Stimulated activated CD4-positive, alpha-beta T cell treated with anti-CD3 and anti-CD28 coated beads, Interleukin-4, amount 100 ng/mL, for 48 hours (primary cell): ENCODE data around the gene SMIM44.
A peak's percentile ranks its signal among the peaks of the same experiment; 100 is the strongest.

ENCODE experiments used
- DNase-seq, 2 donors: peaks; one replicate each; pipeline ENCODE4 v3.0.0-alpha.2; 2020; ENCODE audit warnings: low read depth in 2 of 2

Gene SMIM44

GRCh38 chr19:3500429-3501101 lies 17.3 kb upstream of the SMIM44 start, which contains the start of gene DOHH:
Gene DOHH, minus strand, starts transcription at chr19:3500674. Its CDS starts 3,860 bp downstream, at chr19:3496814.
- peak; percentile 94 to 96 for DNase-seq

- no peak for DNase-seq
Measured at GRCh38 chr19:3499738-3500428, 16.6 kb upstream of the SMIM44 start.

GRCh38 chr19:3497757-3498520 lies 14.7 kb upstream of the SMIM44 start:
- DNase-seq: no peak

- no peak for DNase-seq
Measured at GRCh38 chr19:3496392-3497273, 13.4 kb upstream of the SMIM44 start.

GRCh38 chr19:3494559-3494958 lies 11.3 kb upstream of the SMIM44 start:
- peak; percentile 43 to 63 for DNase-seq

GRCh38 chr19:3494051-3494450 lies 10.8 kb upstream of the SMIM44 start:
- DNase-seq: peak in 1 of 2 donors; percentile 50

GRCh38 chr19:3493651-3494050 lies 10.4 kb upstream of the SMIM44 start:
- DNase-seq: no peak

- no peak for DNase-seq
Measured at GRCh38 chr19:3492919-3493318, 9.7 kb upstream of the SMIM44 start.

- DNase-seq: no peak
Measured at GRCh38 chr19:3492131-3492839, 9.0 kb upstream of the SMIM44 start.

- no peak for DNase-seq
Measured at GRCh38 chr19:3491396-3492119, 8.3 kb upstream of the SMIM44 start.

- no peak for DNase-seq
Measured at GRCh38 chr19:3482507-3483225, 575 bp downstream of the SMIM44 start.

- DNase-seq: no peak
Measured at GRCh38 chr19:3481241-3482090, 1.8 kb downstream of the SMIM44 start.

GRCh38 chr19:3480383-3481091 lies 2.7 kb downstream of the SMIM44 start, which contains the start of gene SMIM24:
Gene SMIM24, minus strand, starts transcription at chr19:3480525. Its CDS starts 62 bp downstream, at chr19:3480463.
- DNase-seq: no peak

- DNase-seq: peak in 1 of 2 donors; percentile 50
Measured at GRCh38 chr19:3479834-3480215, 3.4 kb downstream of the SMIM44 start.

- peak in 1 of 2 donors; percentile 30 for DNase-seq
Measured at GRCh38 chr19:3479177-3479833, 3.9 kb downstream of the SMIM44 start.

- DNase-seq: no peak
Measured at GRCh38 chr19:3478409-3479176, 4.6 kb downstream of the SMIM44 start.

- no peak for DNase-seq
Measured at GRCh38 chr19:3477951-3478350, 5.3 kb downstream of the SMIM44 start.
